Non-pigmented ciliary epithelial cell (primary cell): Measurements from ENCODE around the gene CEACAM3.

Source experiments
- DNase-seq: peaks from one replicate; pipeline ENCODE4 v3.0.0-alpha.2; 2010; ENCODE audit warnings: low read depth

CEACAM3 gene

DNA sequence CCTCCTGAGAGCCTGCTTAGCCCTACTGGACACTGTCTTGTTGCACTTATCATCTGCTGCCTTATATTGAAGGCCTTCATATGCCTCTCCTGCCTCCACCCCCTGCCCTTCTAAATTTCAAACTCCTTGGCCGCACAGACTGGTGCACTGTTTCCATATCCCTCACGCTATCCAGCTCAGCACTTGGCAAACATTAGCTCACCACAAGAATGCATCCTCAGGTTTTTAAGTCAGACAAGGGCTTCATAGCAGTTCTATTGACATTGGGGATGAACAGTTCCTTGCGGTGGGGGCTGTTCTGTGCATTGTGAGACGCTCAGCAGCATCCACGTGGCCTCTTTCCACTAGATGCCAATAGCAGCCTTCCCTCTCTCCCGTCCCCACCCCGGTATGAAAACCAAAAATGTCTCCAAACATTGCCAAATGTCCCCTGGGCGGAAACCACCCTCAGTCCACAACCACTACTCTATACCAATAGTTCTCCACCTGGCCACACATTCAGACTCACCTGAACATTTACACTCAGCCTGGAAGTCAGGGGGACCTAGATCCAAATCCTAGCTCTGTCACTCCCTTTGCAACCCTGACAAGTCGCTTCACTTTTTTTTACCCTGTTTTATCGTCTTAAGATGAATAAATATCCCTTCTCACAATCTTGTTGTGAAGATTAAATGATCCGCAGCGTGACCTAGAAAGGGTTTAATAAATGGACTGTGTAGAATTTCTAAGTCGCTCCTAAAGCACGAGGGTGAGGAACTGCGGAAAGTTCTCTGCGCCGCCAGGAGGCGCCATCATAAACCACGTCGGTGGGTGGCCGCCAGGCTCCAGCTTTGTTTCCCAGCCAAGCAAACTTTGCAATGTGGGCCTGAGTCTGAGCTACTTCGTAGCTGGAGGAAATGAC, 3.6 kb upstream of the CEACAM3 start:
- DNase-seq = no peak

DNA sequence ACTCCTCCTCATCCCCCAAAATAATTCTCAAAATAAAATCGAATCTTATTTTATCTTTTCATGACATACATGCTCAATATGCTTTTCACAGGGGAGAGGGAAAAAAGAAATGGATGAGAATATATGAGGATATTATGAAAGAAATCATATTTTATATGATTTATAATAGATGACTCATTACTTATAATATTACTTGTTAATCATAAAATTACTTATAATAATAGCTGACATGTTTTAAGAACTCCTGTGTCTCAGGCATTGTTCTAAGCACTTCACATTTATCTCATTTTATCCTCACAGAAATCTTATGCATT, 3.0 kb upstream of the CEACAM3 start:
- no peak for DNase-seq

DNA sequence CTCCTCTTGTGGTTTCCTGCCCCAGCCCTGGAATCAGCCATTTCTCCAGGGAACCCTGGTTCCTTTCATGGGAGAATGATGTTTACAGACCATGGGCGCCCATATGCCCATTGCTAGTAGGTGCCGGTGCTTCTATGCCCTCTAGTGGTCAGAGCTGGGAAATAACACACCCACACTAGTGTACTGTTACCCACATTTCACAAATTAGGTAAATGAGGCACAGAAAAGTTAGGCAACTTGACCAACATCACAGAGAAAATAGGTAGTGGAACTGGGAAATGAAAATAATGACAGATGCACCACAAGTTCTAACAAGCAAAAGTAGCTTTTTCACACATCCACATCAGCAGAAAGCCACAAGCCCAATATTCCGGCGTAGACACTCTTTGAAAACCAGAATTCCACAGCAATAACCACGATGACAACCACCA, 1.3 kb upstream of the CEACAM3 start:
- no peak for DNase-seq

DNA sequence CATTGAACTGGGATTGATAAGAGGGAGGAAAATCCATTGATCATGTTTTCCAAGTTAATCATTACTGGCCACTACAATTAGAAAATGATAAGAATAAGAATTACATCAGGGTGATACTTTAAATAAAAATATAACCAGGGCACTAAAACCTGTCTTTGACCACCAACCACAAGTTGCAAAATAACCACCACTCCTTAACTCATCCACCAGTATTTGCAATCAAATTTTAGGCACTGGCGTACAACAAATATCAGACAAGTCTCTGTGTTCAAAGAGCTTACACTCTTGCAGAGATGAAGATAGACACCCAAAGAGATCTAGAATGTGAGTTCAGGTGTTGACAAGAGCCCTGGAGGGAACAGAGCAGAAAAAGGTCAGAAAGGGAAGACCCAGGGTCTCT, 514 bp downstream of the CEACAM3 start:
- DNase-seq = no peak

DNA sequence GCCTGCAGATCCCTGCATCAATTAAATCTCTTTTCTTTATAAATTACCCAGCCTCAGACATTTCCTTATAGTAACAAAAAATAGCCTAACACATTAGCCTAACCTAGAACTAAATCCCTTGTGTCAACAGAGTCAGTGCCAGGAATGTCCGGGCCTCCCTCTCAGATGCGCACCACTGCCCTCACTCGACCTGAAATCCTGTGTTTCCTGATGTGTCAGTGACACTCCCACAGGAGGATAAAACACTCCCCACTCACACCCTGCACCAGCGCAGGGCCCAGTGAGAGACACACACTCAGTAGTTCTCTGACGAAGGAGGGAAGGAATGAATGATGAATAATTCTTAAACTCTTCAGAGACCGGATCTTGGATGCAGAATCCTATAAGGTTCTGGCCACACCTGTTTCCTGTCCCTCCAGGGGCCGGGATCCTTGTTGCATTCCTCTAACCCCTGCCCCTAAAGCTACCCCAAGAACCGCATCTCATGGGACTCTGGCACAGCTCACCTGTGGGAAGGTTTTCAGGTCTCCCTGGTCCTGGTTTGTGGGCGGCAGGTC, 3.1 kb downstream of the CEACAM3 start:
- DNase-seq = no peak

DNA sequence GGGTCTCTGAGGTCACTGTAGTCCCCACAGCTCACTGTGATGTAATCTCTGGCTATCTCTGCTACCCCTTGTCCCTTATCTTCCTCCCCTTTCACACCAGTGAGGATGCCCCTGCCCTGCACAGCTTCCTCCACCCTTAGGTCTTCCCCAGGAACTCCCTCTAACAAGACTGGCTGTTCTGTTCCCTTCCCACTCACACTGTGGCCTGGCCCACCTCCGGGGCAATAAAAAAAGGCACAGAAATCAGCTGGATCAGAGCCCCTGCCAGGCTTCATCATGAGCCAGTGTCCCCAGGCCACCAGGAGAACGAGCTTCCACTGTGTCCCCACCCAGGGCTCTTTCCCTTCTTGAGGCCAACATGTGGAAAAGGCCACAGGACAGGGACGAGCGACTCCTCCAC, 4.6 kb downstream of the CEACAM3 start:
- no peak for DNase-seq

GRCh38 chr19:41801792-41802211, 5.4 kb downstream of the CEACAM3 start:
- DNase-seq = no peak

DNA sequence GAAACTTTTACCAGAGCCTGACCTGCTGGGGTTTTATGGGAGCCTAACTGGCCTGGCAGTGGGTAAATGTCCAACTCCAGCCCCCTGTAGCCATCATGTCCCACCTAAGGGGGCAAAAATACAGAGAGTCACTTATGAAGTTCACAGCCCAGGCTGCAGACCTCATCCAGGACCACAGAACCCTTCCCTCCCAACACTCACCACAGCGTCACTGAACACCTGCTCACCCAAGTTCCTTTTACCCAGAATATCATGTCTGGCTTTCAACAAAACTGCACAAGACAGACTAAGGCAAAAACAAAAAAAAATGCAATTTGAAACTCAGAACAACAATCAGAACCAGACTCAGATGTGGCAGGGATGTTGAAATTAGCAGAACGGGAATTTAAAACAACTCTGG, 6.4 kb downstream of the CEACAM3 start:
- no peak for DNase-seq

DNA sequence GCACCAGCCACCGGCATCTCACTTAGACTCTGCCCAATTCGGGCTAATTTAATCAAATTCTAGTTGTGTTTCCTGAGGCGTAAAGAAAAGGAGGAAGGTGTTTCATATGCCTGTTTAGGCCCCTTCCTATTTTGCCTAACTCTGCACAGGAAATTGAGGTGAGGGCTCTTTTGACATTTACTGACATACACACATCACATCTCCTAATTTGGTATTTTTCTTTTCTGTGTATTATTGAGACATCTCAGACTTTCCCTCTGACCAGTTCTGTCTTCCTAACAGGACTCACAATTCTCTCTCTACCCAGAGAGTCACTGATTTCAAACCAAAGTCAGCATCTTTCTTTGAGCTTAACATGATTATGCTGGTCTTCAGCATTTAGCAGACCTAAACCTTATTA, 7.9 kb downstream of the CEACAM3 start:
- DNase-seq = no peak

DNA sequence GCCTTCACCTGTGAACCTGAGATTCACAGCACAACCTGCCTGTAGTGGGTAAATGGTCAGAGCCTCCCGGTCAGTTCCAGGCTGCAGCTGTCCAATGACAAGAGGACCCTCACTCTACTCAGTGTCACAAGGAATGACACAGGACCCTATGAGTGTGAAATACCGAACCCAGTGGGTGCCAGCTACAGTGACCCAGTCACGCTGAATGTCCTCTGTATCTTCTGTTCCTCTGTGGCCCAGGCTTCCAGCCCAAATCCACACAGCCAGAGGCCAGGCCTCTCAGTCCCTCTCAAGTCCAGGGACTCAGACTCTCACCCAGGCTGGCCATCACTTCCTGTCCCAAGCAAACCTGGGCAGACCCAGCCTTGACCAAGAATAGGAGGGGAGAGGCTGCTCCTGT, 10.8 kb downstream of the CEACAM3 start:
- no peak for DNase-seq

DNA sequence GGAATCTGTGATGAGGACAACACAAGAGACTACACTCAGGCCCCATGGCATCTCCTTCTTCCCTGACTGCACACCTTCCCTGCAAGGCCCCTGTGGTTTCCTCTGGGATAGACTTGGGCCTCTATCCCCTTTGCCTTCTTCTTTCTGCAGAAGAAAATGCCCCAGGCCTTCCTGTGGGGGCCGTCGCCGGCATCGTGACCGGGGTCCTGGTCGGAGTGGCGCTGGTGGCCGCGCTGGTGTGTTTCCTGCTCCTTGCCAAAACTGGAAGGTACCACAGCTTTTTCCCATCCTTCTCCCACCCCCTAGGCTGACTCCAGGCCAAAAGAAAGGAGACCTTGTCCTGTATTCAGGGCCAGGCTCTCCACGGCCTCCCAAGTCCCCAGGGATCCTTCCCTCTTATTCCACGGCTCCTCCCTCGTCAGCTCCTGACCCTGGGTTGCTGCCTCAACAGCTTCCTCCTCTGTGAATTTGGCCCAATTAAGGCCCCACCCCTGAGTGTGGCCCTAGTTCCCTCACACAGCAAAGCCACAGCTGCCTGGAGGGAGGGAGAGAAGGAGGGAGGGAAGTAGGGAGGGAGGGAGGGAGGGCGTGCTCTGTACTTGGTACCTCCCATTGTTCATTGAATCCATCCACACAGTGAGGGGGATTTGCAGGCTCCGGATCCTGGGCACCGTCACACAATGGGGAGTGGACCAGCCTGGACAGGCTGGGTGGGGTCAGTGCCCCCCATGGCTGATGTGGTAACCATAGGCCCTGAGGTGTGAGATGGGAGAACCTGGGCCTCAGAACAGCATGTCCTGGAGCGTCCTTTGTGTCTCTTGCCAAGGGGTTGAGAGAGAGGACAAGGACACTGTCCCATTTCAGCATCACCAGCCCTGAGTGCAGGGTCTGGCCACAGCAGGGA, 12.5 kb downstream of the CEACAM3 start:
- no peak for DNase-seq

DNA sequence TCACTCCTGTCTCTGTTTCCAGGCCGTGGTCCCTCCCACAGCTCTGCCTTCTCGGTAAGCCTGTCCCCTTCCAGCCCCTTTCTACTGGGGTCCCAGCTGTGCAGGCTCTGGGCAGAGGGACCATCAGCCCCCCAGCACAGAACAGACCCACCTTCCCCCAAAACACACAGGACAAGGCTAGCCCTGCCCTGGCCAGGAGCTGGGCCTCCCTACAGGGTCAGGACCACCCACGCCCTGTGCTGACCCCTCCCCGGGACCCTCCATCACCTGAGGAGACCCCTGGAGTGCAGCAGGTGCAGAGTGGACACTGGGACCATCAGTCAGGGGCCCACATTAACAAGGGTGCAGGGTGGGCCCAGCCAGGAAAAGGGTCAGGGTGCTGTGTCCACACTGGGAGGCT, 13.9 kb downstream of the CEACAM3 start:
- no peak for DNase-seq

GRCh38 chr19:41811036-41811435, 14.6 kb downstream of the CEACAM3 start:
- no peak for DNase-seq

- no peak for DNase-seq
These were observed 15.6 kb downstream of the CEACAM3 start for GRCh38 chr19:41811981-41812380.

DNA sequence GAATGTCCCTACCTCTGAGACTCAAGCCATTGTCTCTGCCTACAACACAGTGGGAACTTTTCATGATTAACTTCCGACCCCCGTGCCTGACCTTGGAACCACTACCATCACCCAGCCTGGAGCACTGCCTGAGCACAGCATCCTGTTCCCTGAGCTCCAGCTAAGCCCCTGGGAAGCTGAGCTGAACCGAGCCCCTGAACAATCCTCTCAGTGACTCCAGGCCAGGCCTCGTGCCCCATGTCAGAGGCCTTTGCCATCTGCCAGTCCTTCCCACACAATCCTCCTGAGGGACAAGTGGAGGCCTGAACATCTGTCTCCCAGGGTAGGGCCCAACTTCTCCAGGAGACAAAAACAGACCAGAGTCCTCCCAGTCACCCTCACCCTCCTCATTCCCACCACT, 17.5 kb downstream of the CEACAM3 start:
- DNase-seq = no peak

GRCh38 chr19:41815301-41815700, 18.9 kb downstream of the CEACAM3 start:
- DNase-seq = no peak

- DNase-seq = no peak
These were observed 20.4 kb downstream of the CEACAM3 start for GRCh38 chr19:41816761-41817160.

DNA sequence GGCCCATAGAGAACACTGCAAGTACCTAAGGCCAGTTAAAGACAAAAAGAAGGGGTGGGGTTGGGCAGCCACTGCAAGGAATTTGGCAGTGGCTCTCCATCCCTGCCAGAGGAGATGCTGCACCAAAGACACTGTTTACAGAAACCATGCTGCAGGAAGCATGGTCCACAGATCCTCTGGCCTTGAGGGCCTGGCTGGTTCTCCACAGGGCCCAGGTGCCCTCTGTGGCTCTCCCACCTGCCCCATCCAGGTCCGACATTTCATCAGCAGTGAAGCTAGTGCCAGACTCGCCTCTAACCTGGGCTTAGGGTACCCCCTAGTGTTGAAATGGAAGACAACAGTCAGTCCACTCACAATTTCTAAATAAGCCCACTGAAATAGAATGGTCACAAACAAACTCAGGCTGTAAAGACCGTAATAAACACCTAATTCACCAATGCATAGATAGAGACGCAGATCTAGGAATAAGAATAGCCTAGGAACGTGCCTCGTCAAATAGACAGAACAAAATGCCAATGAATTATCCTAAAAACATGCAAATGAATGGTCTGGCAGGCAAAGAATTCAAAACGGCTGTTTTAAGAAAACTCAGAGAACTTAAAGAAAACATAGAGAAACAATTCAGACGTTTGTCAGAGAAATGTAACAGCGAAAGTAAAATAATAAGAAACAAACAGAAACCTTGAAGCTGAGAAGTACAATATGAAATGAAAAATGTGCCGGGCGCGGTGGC, 24.8 kb downstream of the CEACAM3 start:
- DNase-seq = peak; percentile 1

DNA sequence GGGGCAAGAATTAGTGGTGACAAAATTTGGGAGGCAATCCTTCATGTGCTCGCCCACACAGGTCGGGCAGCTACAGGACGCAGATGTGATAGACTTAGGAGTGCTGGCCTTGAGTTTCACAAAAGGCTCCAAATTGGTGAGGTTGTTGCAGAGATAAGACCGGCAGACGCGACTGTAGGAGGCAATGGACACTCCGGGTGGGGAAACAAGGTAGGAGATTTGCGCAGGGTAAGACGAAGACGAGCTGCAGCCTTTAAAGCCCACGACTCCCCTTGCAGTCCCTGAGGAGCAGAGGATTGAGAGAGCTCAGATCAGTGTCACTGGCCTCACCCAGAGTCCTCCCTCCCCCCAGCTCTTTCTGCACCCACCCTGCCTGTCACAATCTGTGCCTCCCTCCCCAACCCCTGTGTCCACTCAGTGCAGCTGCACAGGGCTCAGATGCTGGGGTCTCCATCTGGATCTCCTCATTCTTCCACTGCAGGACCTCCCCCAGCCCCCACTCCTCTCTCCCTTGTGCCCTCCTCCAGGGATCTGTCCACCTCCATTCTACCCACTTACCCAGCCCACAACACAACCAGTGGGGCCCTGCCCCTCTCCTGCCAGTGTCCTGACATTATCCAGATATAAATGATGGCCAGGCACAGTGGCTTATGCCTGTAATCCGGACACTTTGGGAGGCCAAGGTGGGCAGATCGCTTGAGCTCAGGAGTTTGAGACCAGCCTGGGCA, 41.8 kb downstream of the CEACAM3 start:
- no peak for DNase-seq

GRCh38 chr19:41839211-41839610, 42.8 kb downstream of the CEACAM3 start:
- DNase-seq = no peak

- no peak for DNase-seq
These were observed 47.0 kb downstream of the CEACAM3 start for GRCh38 chr19:41843371-41843770.

GRCh38 chr19:41844601-41845000, 48.2 kb downstream of the CEACAM3 start, which contains the start of gene LYPD4:
LYPD4 (minus strand) TSS chr19:41844683; CDS start chr19:41839285, 5,398 bp downstream.
- no peak for DNase-seq
